Fibroblast of mammary gland (primary cell): ENCODE measurements around the gene KCNQ5.
A peak's percentile ranks its signal among the peaks of the same experiment; 100 is the strongest.

Source experiments
- DNase-seq: peaks from one replicate; pipeline ENCODE4 v3.0.0-alpha.2; 2010; ENCODE audit warnings: low read depth
- H3K4me3 ChIP-seq: 2 replicates; pipeline ENCODE4 v1.5.1; 2011; ENCODE audit warnings: low read depth, mild to moderate bottlenecking, low read length, moderate library complexity; ENCODE audit not compliant: control insufficient read depth
- CTCF ChIP-seq: conservative IDR thresholded peaks from 2 replicates; pipeline ENCODE4 v1.5.1; 2011; ENCODE audit warnings: low read depth, low read length, inconsistent platforms; ENCODE audit not compliant: control insufficient read depth, insufficient read depth

Gene KCNQ5

DNA sequence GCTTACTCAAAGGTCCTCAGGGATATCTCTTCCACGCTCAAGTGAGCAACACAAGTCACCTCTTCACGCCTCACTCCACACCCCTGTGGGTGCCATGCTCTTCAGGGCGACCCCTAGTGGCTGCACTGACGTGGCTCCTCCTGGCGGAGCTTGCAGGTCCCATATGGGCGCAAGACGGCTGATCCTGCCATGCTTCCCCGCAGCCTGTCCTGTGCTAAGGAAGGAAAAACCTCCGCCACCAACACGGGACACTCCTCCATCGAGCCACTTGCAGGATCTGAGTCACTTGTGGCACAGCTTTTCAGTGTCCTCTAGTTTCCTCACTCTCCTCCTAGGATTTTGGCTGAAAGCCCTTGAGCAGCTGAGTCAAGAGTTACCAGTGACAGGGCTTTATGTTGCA is 512.7 kb downstream of the KCNQ5 start:
- no peak overlapping the region for H3K4me3 ChIP-seq
- TF ChIP-seq CTCF, result peak; percentile 46
- DNase-seq, result peak; percentile 28

DNA sequence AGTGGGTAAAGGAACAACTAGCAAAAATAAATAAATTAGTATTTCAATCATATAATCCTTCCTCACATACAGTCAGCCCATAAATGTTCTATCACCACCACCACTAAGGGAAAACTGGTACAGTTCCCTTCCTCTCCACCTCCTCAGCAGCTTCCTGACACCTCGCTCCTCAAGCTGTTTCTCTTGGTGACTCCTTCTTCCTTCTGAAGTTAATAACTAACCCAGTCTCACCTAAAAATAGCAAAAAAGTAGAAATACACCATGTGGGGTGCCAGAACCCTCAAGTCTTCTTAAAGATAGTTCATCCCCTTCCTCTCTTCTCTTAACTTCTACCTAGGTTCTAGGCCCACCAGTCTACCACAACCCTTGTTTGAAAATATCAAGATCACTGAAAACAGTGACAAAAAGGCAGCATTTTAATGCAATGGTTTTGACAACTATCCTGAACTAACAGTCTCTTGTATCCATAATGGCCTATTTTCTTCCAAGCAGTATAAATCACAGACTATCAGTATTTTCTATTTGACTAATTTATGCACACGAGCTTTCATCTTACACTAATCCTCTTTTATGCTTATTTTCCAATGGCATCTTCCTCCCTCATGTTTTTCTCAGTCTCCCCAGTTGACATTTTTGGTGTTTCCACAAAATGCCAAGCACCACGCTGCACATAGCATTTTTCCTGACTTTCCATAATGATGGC is 518.0 kb downstream of the KCNQ5 start:
- no peak overlapping the region for H3K4me3 ChIP-seq
- no peak for DNase-seq
- TF ChIP-seq CTCF, result no peak

DNA sequence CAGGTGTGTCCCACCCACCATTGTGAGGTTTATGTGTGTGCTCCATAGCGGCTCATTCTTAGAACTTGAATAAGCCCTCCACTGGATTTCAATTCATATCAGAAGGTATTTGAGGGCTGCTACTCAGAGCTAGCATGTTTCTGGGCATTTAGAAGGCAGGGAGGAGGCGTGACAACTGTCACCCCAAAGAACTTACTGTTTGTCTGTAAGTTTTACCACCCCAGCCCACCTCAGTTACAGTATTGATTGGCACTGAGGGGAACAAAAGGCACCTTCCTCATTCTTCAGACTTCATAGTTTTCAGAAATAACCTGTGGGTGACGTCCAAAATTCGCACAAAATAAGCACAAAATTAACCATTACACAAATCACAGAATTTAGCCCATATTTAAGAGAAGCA is 521.7 kb downstream of the KCNQ5 start:
- no peak for TF ChIP-seq CTCF
- no peak for DNase-seq
- H3K4me3 ChIP-seq, result no peak overlapping the region

GRCh38 chr6:73144516-73144915 is 522.7 kb downstream of the KCNQ5 start:
- no peak for DNase-seq
- no peak for TF ChIP-seq CTCF

DNA sequence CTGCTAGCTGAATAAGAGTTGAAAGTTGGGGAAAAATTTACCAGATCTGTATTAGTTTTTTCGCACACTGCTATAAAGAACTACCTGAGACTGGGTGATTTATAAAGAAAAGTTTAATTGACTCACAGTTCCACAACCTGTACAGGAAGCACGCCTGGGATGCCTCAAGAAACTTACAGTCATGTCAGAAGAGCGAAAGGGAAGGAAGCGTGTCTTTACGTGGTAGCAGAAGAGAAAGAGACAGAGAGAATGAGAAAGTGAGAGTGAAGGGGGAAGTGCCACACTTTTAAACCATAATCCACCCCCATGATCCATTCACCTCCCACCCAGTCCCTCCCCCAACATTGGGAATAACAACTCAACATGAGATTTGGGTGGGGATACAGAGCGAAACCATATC is 523.8 kb downstream of the KCNQ5 start:
- H3K4me3 ChIP-seq, result no peak overlapping the region
- DNase-seq, result no peak
- TF ChIP-seq CTCF, result no peak

More at GRCh38 chr6:73144516-73144915, 522.7 kb downstream of the KCNQ5 start:
- H3K4me3 ChIP-seq, result no peak overlapping the region

GRCh38 chr6:73151732-73152131 is 529.9 kb downstream of the KCNQ5 start:
- no peak overlapping the region for H3K4me3 ChIP-seq
- no peak for DNase-seq
- TF ChIP-seq CTCF, result no peak

- TF ChIP-seq CTCF, result no peak
- DNase-seq, result no peak
- H3K4me3 ChIP-seq, result no peak overlapping the region
Observed at GRCh38 chr6:73152556-73152955, 530.7 kb downstream of the KCNQ5 start.
